SK-N-SH (cell line): ENCODE data around the gene PACSIN3. TPM values are rescaled to one million over a fixed set of nuclear protein-coding genes. Genes with fewer than 3 reads are reported as not detected.

Source experiments
- CTCF ChIA-PET: fragments of 300-600, 350-600 bp; formaldehyde crosslinking; extraction: SDS; loops from one replicate; lab custom pipeline; 2021; lab: Yijun Ruan, JAX
- POLR2A ChIA-PET: fragments of 350-600 bp; sonication (Branson Sonifier 250); formaldehyde crosslinking; extraction: SDS; loops from one replicate; lab custom pipeline; 2020; ENCODE audit warnings: antibody characterized with exemption, inconsistent platforms; lab: Yijun Ruan, JAX
- DNase-seq: peaks from one replicate; pipeline ENCODE4 v3.0.0; 2012
- H2AFZ ChIP-seq: fragments of 200-600 bp; sonication (generic); 2 replicates; pipeline ENCODE4 v1.8.1; 2016; ENCODE audit warnings: antibody characterized with exemption, mild to moderate bottlenecking, low read depth
- H3F3A ChIP-seq: fragments of 200-600 bp; sonication (generic); replicated peaks from 2 replicates; pipeline ENCODE3; 2016; ENCODE audit warnings: antibody characterized with exemption, mild to moderate bottlenecking; ENCODE audit not compliant: insufficient read depth
- H3K27ac ChIP-seq, 2 experiments: fragments of 200-500 bp in 1 of 2; fragments of 200-600 bp in 1 of 2; sonication (Bioruptor generic) in 1 of 2; sonication (generic), shearing (Covaris generic) in 1 of 2; 2 replicates each; pipeline versions ENCODE4 v1.5.1 to v1.6.1; 2014 to 2016; ENCODE audit warnings: low read depth in 2 of 2, inconsistent platforms in 1 of 2, low read length in 1 of 2, mild to moderate bottlenecking in 1 of 2, mixed read lengths in 1 of 2
- H3K27me3 ChIP-seq: fragments of 200-600 bp; sonication (generic), shearing (Covaris generic); 2 replicates; pipeline ENCODE4 v1.6.1; 2016; ENCODE audit warnings: mixed run types; ENCODE audit not compliant: insufficient read depth
- H3K36me3 ChIP-seq, 2 experiments: fragments of 200-500 bp in 1 of 2; fragments of 200-600 bp in 1 of 2; sonication (Bioruptor generic) in 1 of 2; sonication (generic) in 1 of 2; replicated peaks in 1 of 2; 2 replicates each; pipeline versions ENCODE3 to v1.5.1; 2014 to 2016; ENCODE audit warnings: low read length in 1 of 2, mild to moderate bottlenecking in 1 of 2; ENCODE audit not compliant: insufficient read depth in 2 of 2, control insufficient read depth in 1 of 2
- H3K4me1 ChIP-seq, 2 experiments: fragments of 200-500 bp in 1 of 2; fragments of 200-600 bp in 1 of 2; sonication (Bioruptor generic) in 1 of 2; sonication (generic), shearing (Covaris generic) in 1 of 2; 2 replicates each; pipeline versions ENCODE4 v1.5.1 to v1.6.1; 2014 to 2016; ENCODE audit warnings: low read depth in 1 of 2, low read length in 1 of 2, mixed run types in 1 of 2; ENCODE audit not compliant: insufficient read depth in 2 of 2, control insufficient read depth in 1 of 2
- H3K4me2 ChIP-seq: fragments of 200-600 bp; sonication (generic), shearing (Covaris generic); 2 replicates; pipeline ENCODE4 v1.6.1; 2017; ENCODE audit warnings: mixed run types
- H3K4me3 ChIP-seq, 2 experiments: fragments of 200-500 bp in 1 of 2; fragments of 200-600 bp in 1 of 2; sonication (Bioruptor generic) in 1 of 2; sonication (generic), shearing (Covaris generic) in 1 of 2; 2 replicates each; pipeline versions ENCODE4 v1.5.1 to v1.8.1; 2014 to 2016; ENCODE audit warnings: low read depth in 2 of 2, inconsistent platforms in 1 of 2, low read length in 1 of 2, mild to moderate bottlenecking in 1 of 2, mixed read lengths in 1 of 2, moderate library complexity in 1 of 2
- H3K79me2 ChIP-seq: fragments of 200-600 bp; sonication (generic); 2 replicates; pipeline ENCODE4 v1.8.1; 2017; ENCODE audit warnings: mild to moderate bottlenecking; ENCODE audit not compliant: insufficient read depth
- H3K9ac ChIP-seq: fragments of 200-600 bp; sonication (generic); 2 replicates; pipeline ENCODE4 v1.6.1; 2017; ENCODE audit warnings: mixed run types
- H3K9me2 ChIP-seq: fragments of 200-600 bp; sonication (generic); 2 replicates; pipeline ENCODE4 v1.6.1; 2017; ENCODE audit warnings: mixed run types
- H3K9me3 ChIP-seq: fragments of 200-600 bp; sonication (generic); 2 replicates; pipeline ENCODE4 v1.6.1; 2017; ENCODE audit warnings: mixed run types, mild to moderate bottlenecking, moderate library complexity
- H4K20me1 ChIP-seq: fragments of 200-600 bp; sonication (generic); 2 replicates; pipeline ENCODE4 v1.6.1; 2017; ENCODE audit warnings: mild to moderate bottlenecking, mixed run types; ENCODE audit not compliant: insufficient read depth
- CHD2 ChIP-seq: fragments of 150-350 bp; IDR thresholded peaks from 2 replicates; pipeline ENCODE4 v1.6.1; 2018; ENCODE audit warnings: low read length; ENCODE audit not compliant: partially characterized antibody
- EP300 ChIP-seq, 2 experiments: IDR thresholded peaks; 2 replicates each; pipeline versions ENCODE4 v1.4.0 to v1.6.1; 2012; ENCODE audit warnings: borderline replicate concordance in 1 of 2, low read depth in 1 of 2, low read length in 1 of 2
- FOXM1 ChIP-seq: IDR thresholded peaks from 2 replicates; pipeline ENCODE4 v1.4.0; 2012; ENCODE audit warnings: low read depth, mild to moderate bottlenecking
- GABPA ChIP-seq: IDR thresholded peaks from 2 replicates; pipeline ENCODE4 v1.4.0; 2012; ENCODE audit warnings: low read depth, mild to moderate bottlenecking
- IRF3 ChIP-seq: fragments of 150-350 bp; IDR thresholded peaks from 2 replicates; pipeline ENCODE4 v1.6.1; 2016; ENCODE audit warnings: mild to moderate bottlenecking, low read depth, low read length
- MXI1 ChIP-seq: IDR thresholded peaks from 2 replicates; pipeline ENCODE4 v1.6.1; 2012; ENCODE audit warnings: mild to moderate bottlenecking, low read depth, low read length, improper control_type of control experiment
- NFIC ChIP-seq: IDR thresholded peaks from 2 replicates; pipeline ENCODE4 v1.4.0; 2012; ENCODE audit warnings: borderline replicate concordance
- NRF1 ChIP-seq: IDR thresholded peaks from 2 replicates; pipeline ENCODE4 v1.6.1; 2012; ENCODE audit warnings: low read depth, mild to moderate bottlenecking, low read length
- RAD21 ChIP-seq: IDR thresholded peaks from 2 replicates; pipeline ENCODE4 v1.6.1; 2012; ENCODE audit warnings: mild to moderate bottlenecking, low read length
- RFX5 ChIP-seq: IDR thresholded peaks from 2 replicates; pipeline ENCODE4 v1.6.1; 2012; ENCODE audit warnings: mild to moderate bottlenecking, improper control_type of control experiment, low read length
- RXRA ChIP-seq: IDR thresholded peaks from 2 replicates; pipeline ENCODE4 v1.4.0; 2012; ENCODE audit warnings: low read depth, mild to moderate bottlenecking, borderline replicate concordance
- SIN3A ChIP-seq: IDR thresholded peaks from 2 replicates; pipeline ENCODE4 v1.6.1; 2012; ENCODE audit warnings: low read depth, mild to moderate bottlenecking, low read length, moderate library complexity, borderline replicate concordance
- TCF12 ChIP-seq: IDR thresholded peaks from 2 replicates; pipeline ENCODE4 v1.4.0; 2012
- TEAD4 ChIP-seq: IDR thresholded peaks from 2 replicates; pipeline ENCODE4 v1.4.0; 2012; ENCODE audit warnings: mild to moderate bottlenecking, borderline replicate concordance; ENCODE audit not compliant: insufficient read depth
- USF1 ChIP-seq: IDR thresholded peaks from 2 replicates; pipeline ENCODE4 v1.4.0; 2012; ENCODE audit warnings: low read depth, borderline replicate concordance
- YY1 ChIP-seq: IDR thresholded peaks from 2 replicates; pipeline ENCODE4 v1.4.0; 2012; ENCODE audit warnings: low read depth, mild to moderate bottlenecking
- ZBTB33 ChIP-seq: IDR thresholded peaks from 2 replicates; pipeline ENCODE4 v1.4.0; 2012; ENCODE audit warnings: low read depth, borderline replicate concordance
- WGBS: methylation state at CpG from one replicate; pipeline ENCODE4 v1.1.6; 2017; ENCODE audit warnings: low lambda C conversion rate; 5-methylcytosine and 5-hydroxymethylcytosine counted together
- polyA plus RNA-seq, 3 experiments: library from polyadenylated mRNA; depleted of rRNA; stranded (reverse); fragments of >200 nt; gene quantifications; 2 replicates each; pipeline ENCODE4 v1.2.3, GENCODE V29; 2012

The PACSIN3 gene
- polyA plus RNA-seq, 1 of the 3 experiments (the other 2 are of a cell fraction) = 31.1 TPM

- POLR2A ChIA-PET = no interaction called here
- Histone ChIP-seq H3K79me2 (peaks cover 68% of the 10 kb centered on the region), H3F3A (no peaks in the 10 kb centered on the region), H3K9ac (no peak overlapping the region), H3K36me3 (peaks cover 39 to 62% of the 10 kb centered on the region in 2 experiments), H2AFZ (no peak overlapping the region), H3K27ac (no peak overlapping the region), H3K9me3 (no peaks in the 10 kb centered on the region), H3K4me3 (no peak overlapping the region), H3K9me2 (no peaks in the 10 kb centered on the region), H3K4me1 (peaks cover 11% of the 10 kb centered on the region in 2 experiments), H3K27me3 (no peaks in the 10 kb centered on the region), H3K4me2 (no peak overlapping the region), H4K20me1 (no peaks in the 10 kb centered on the region)
- WGBS = 89% methylated on average over 15 of the region's 16 CpGs
- TF ChIP-seq RAD21 = no peak
- TF ChIP-seq NRF1 = no peak
- TF ChIP-seq USF1 = no peak
- no peak for TF ChIP-seq ZBTB33
- TF ChIP-seq GABPA = no peak
- no peak for TF ChIP-seq IRF3
- TF ChIP-seq SIN3A = no peak
- no peak for TF ChIP-seq CHD2
- no peak for TF ChIP-seq NFIC
- TF ChIP-seq FOXM1 = no peak
- no peak for TF ChIP-seq RFX5
- TF ChIP-seq RXRA = no peak
- DNase-seq = no peak
- CTCF ChIA-PET = interaction anchor here (1.3 to 3.4 kb wide), 4 partner anchors 8 to 88 kb away, joined by 3 to 18 read pairs (median 4); no protein-coding TSS in a partner anchor
Observed at GRCh38 chr11:47171061-47171838, 15.0 kb downstream of the PACSIN3 start.

GRCh38 chr11:47166368-47166767 lies 19.9 kb downstream of the PACSIN3 start:
- Histone ChIP-seq H3K9me2 (no peaks in the 10 kb centered on the region), H3K4me2 (no peak overlapping the region), H3F3A (peaks cover 9% of the 10 kb centered on the region), H3K36me3 (peaks cover 40 to 53% of the 10 kb centered on the region in 2 experiments), H2AFZ (no peak overlapping the region), H4K20me1 (peaks cover 5% of the 10 kb centered on the region; the same call in 1 of the 2 replicates), H3K79me2 (peaks cover 19% of the 10 kb centered on the region), H3K9ac (no peak overlapping the region), H3K27ac (no peak overlapping the region), H3K4me3 (no peak overlapping the region), H3K27me3 (no peaks in the 10 kb centered on the region), H3K9me3 (no peaks in the 10 kb centered on the region), H3K4me1 (no peaks in the 10 kb centered on the region)
- TF ChIP-seq EP300 (IDR thresholded peaks at IDR 0.05; ENCODE audit: borderline replicate concordance in 1 of 2, low read depth in 1 of 2, low read length in 1 of 2) (no peak), RXRA (no peak), NRF1 (no peak), IRF3 (no peak), ZBTB33 (no peak), YY1 (no peak), TCF12 (no peak), TEAD4 (no peak), MXI1 (no peak)
- WGBS = 100% methylated on average over 1 of the region's 5 CpGs
- POLR2A ChIA-PET = no interaction called here
- DNase-seq = no peak
- CTCF ChIA-PET = interaction anchor here (1.9 kb wide), 1 partner anchor 13 kb away, joined by 8 read pairs; no protein-coding TSS in a partner anchor
